ENCODE data around the gene KRTAP6-3. TPM values are rescaled to one million over a fixed set of nuclear protein-coding genes. Genes with fewer than 3 reads are reported as not detected.

Gene KRTAP6-3
- total RNA-seq, 1 experiment from 2014 or later = not detected

- in situ Hi-C loops (cut with HindIII; ENCODE audit: low pct_unique_long_range_greater_than_20kb, low sequenced_read_pairs) = no loop called here
- DNase-seq (ENCODE audit: low read depth) = no peak
Measured at GRCh38 chr21:30620080-30620479, 27.8 kb downstream of the KRTAP6-3 start.

DNA sequence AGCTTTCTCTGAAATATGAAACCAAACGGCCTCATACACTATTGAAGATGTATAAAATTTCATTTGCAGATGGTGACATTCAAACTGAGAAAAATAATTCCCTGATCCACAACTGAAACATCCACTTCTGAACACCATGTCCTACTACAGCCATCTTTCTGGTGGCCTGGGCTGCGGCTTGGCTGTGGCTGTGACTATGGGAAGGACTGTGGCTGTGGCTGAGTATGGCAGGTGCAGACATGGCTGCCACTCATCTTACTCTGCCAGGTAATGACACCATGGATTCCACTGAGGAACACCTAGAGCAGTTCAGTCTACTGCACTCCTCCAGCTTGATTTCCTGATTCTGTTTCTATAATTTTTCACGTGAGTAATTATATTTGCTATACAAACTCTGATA is 28.3 kb downstream of the KRTAP6-3 start, which contains the start of gene KRTAP20-4:
Gene KRTAP20-4 (plus strand): TSS at position 106 of the 400 bp plus-strand sequence.
- DNase-seq (ENCODE audit: low read depth) = no peak
- in situ Hi-C loops (cut with HindIII; ENCODE audit: low pct_unique_long_range_greater_than_20kb, low sequenced_read_pairs) = no loop called here

GRCh38 chr21:30623362-30623761 is 31.1 kb downstream of the KRTAP6-3 start:
- in situ Hi-C loops (cut with HindIII; ENCODE audit: low pct_unique_long_range_greater_than_20kb, low sequenced_read_pairs) = no loop called here
- DNase-seq (ENCODE audit: low read depth) = no peak

DNA sequence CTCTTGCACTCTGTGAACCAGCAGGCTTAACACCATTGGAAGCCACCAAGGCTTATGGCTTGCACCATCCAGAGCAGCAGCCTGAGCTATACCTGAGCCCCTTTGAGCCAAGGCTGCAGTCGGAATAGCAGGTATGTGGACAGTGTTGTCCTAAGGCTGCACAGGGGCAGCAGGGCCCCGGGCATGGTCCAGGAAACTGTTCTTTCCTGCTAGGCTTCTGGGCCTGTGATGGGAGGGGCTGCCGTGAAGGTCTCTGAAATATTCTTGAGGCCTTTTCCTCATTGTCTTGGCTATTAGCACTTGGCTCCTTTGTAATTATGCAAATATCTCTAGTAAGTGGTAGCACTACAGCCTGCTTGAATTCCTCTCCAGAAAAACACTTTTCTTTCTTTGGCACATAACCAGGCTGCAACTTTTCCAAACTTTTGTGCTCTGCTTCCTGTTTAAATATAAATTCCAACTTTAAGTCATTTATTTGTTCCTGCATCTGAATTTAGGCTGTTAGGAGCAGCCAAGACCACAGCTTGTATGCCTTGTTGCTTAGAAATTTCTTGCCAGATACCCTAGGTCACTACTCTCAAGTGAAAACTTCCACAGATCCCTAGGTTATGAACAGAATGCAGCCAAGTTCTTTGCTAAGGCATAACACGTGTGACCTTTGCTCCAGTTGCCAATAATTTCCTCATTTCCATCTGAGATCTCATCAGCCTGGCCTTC is 33.4 kb downstream of the KRTAP6-3 start:
- DNase-seq (ENCODE audit: low read depth) = no peak
- in situ Hi-C loops (cut with HindIII; ENCODE audit: low pct_unique_long_range_greater_than_20kb, low sequenced_read_pairs) = no loop called here

DNA sequence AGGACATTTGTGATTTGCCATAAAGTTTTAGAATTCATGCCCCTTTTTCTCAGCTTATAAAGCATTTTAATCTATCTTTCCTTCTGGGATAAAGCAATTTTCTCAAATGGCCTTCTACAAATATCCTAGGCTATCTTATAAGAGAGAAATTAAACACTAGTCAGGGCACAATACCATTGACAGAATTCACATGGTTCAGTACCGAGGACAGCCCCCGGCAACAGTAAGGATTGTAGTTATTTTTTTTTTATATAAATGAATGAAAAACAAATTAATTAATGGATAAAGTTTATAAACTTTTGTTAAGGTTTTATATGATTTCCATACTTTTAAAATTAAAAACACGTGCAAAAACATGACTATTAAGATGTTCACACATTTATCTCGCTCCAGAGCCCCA is 35.9 kb downstream of the KRTAP6-3 start:
- no peak for DNase-seq (ENCODE audit: low read depth)
- in situ Hi-C loops (cut with HindIII; ENCODE audit: low pct_unique_long_range_greater_than_20kb, low sequenced_read_pairs) = no loop called here

DNA sequence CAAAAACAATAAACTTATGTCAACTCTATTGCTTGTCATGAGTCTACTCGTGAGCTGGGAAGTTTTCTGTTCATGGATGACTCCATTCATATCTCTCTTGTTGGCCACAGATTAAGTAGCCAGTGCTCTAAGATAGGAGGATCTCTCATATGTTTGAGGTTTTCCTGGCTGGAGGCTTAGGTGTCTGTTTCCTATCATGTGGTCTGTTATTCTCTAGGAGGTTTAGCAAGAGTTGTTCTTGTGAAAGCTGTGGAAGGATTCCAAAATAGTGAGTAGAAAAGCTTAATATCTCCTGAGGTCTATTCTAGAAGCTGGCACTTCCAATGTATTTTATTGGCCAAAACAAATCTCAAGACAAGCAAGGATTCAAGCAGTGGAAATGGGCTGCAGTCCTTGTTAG is 37.0 kb downstream of the KRTAP6-3 start:
- in situ Hi-C loops (cut with HindIII; ENCODE audit: low pct_unique_long_range_greater_than_20kb, low sequenced_read_pairs) = no loop called here
- no peak for DNase-seq (ENCODE audit: low read depth)

DNA sequence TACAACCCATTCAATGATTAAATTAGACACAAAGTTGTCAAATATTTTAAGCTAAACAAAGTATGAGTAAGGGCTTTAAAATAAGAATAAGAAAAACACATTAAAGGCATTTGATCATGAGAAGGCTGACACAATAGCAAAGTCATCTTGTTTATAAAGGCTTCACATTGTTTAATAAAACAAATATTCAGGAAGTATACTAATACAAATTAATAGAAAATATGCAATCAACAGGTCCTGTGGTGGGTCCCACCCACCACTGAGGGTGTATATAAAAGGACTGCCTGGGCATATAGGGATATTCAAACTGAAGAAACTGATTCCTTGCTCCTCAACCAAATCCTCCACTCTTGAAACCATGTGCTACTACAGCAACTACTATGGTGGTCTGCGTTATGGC is 42.7 kb downstream of the KRTAP6-3 start, which contains the start of gene KRTAP20-2:
Gene KRTAP20-2 (plus strand): TSS at position 301 of the 400 bp plus-strand sequence. CDS start 58 bp downstream, at position 359.
- in situ Hi-C loops (cut with HindIII; ENCODE audit: low pct_unique_long_range_greater_than_20kb, low sequenced_read_pairs) = no loop called here
- DNase-seq (ENCODE audit: low read depth) = no peak

GRCh38 chr21:30638686-30639085 is 46.4 kb downstream of the KRTAP6-3 start:
- DNase-seq (ENCODE audit: low read depth) = no peak
- in situ Hi-C loops (cut with HindIII; ENCODE audit: low pct_unique_long_range_greater_than_20kb, low sequenced_read_pairs) = no loop called here

- DNase-seq (ENCODE audit: low read depth) = no peak
- in situ Hi-C loops (cut with HindIII; ENCODE audit: low pct_unique_long_range_greater_than_20kb, low sequenced_read_pairs) = no loop called here
Measured at GRCh38 chr21:30642564-30642963, 50.3 kb downstream of the KRTAP6-3 start, which contains the start of gene KRTAP20-3. Gene KRTAP20-3 (plus strand): TSS chr21:30642864.

Other genes with a start within 250 kb of the KRTAP6-3 start
- gene KRTAP23-1, start 243.8 kb upstream of the KRTAP6-3 start, total RNA-seq (2014; rRNA removed; shearing (Covaris generic); ENCODE audit: low replicate concordance) = not detected in 2 replicates
- not detected in 2 replicates for gene KRTAP13-2, start 220.2 kb upstream of the KRTAP6-3 start, total RNA-seq (2014; rRNA removed; shearing (Covaris generic); ENCODE audit: low replicate concordance)
- not detected in 2 replicates for gene KRTAP13-1, start 196.4 kb upstream of the KRTAP6-3 start, total RNA-seq (2014; rRNA removed; shearing (Covaris generic); ENCODE audit: low replicate concordance)
- not detected in 2 replicates for gene KRTAP13-3, start 166.5 kb upstream of the KRTAP6-3 start, total RNA-seq (2014; rRNA removed; shearing (Covaris generic); ENCODE audit: low replicate concordance)
- gene KRTAP13-4, start 162.2 kb upstream of the KRTAP6-3 start, total RNA-seq (2014; rRNA removed; shearing (Covaris generic); ENCODE audit: low replicate concordance) = not detected in 2 replicates
- not detected in 2 replicates for gene KRTAP15-1, start 152.2 kb upstream of the KRTAP6-3 start, total RNA-seq (2014; rRNA removed; shearing (Covaris generic); ENCODE audit: low replicate concordance)
- gene KRTAP19-1, start 112.1 kb upstream of the KRTAP6-3 start, total RNA-seq (2014; rRNA removed; shearing (Covaris generic); ENCODE audit: low replicate concordance) = not detected in 2 replicates
- gene KRTAP19-2, start 105.0 kb upstream of the KRTAP6-3 start, total RNA-seq (2014; rRNA removed; shearing (Covaris generic); ENCODE audit: low replicate concordance) = not detected in 2 replicates
- gene KRTAP19-3, start 100.4 kb upstream of the KRTAP6-3 start, total RNA-seq (2014; rRNA removed; shearing (Covaris generic); ENCODE audit: low replicate concordance) = not detected in 2 replicates
- gene KRTAP19-4, start 95.3 kb upstream of the KRTAP6-3 start, total RNA-seq (2014; rRNA removed; shearing (Covaris generic); ENCODE audit: low replicate concordance) = not detected in 2 replicates
- gene KRTAP19-5, start 90.3 kb upstream of the KRTAP6-3 start, total RNA-seq (2014; rRNA removed; shearing (Covaris generic); ENCODE audit: low replicate concordance) = not detected in 2 replicates
- gene KRTAP19-6, start 50.6 kb upstream of the KRTAP6-3 start, total RNA-seq (2014; rRNA removed; shearing (Covaris generic); ENCODE audit: low replicate concordance) = not detected in 2 replicates
- gene KRTAP19-7, start 31.1 kb upstream of the KRTAP6-3 start, total RNA-seq (2014; rRNA removed; shearing (Covaris generic); ENCODE audit: low replicate concordance) = not detected in 2 replicates
- not detected in 2 replicates for gene KRTAP22-2, start 2.0 kb upstream of the KRTAP6-3 start, total RNA-seq (2014; rRNA removed; shearing (Covaris generic); ENCODE audit: low replicate concordance)
- gene KRTAP6-2, start 6.5 kb downstream of the KRTAP6-3 start, total RNA-seq (2014; rRNA removed; shearing (Covaris generic); ENCODE audit: low replicate concordance) = not detected in 2 replicates
- not detected in 2 replicates for gene KRTAP22-1, start 8.6 kb downstream of the KRTAP6-3 start, total RNA-seq (2014; rRNA removed; shearing (Covaris generic); ENCODE audit: low replicate concordance)
- gene KRTAP6-1, start 21.5 kb downstream of the KRTAP6-3 start, total RNA-seq (2014; rRNA removed; shearing (Covaris generic); ENCODE audit: low replicate concordance) = not detected in 2 replicates
- gene KRTAP20-1, start 24.0 kb downstream of the KRTAP6-3 start, total RNA-seq (2014; rRNA removed; shearing (Covaris generic); ENCODE audit: low replicate concordance) = not detected in 2 replicates
- not detected in 2 replicates for gene KRTAP20-4, start 28.2 kb downstream of the KRTAP6-3 start, total RNA-seq (2014; rRNA removed; shearing (Covaris generic); ENCODE audit: low replicate concordance)
- not detected in 2 replicates for gene KRTAP20-2, start 42.8 kb downstream of the KRTAP6-3 start, total RNA-seq (2014; rRNA removed; shearing (Covaris generic); ENCODE audit: low replicate concordance)
- gene KRTAP20-3, start 50.4 kb downstream of the KRTAP6-3 start, total RNA-seq (2014; rRNA removed; shearing (Covaris generic); ENCODE audit: low replicate concordance) = not detected in 2 replicates
- gene KRTAP21-3, start 126.3 kb downstream of the KRTAP6-3 start, total RNA-seq (2014; rRNA removed; shearing (Covaris generic); ENCODE audit: low replicate concordance) = not detected in 2 replicates
- not detected in 2 replicates for gene KRTAP21-2, start 154.8 kb downstream of the KRTAP6-3 start, total RNA-seq (2014; rRNA removed; shearing (Covaris generic); ENCODE audit: low replicate concordance)
- gene KRTAP21-1, start 163.0 kb downstream of the KRTAP6-3 start, total RNA-seq (2014; rRNA removed; shearing (Covaris generic); ENCODE audit: low replicate concordance) = not detected in 2 replicates
- gene KRTAP8-1, start 220.8 kb downstream of the KRTAP6-3 start, total RNA-seq (2014; rRNA removed; shearing (Covaris generic); ENCODE audit: low replicate concordance) = not detected in 2 replicates
- gene KRTAP7-1, start 237.3 kb downstream of the KRTAP6-3 start, total RNA-seq (2014; rRNA removed; shearing (Covaris generic); ENCODE audit: low replicate concordance) = not detected in 2 replicates

Measured in Caki2 (cell line).